ENCODE measurements around the gene SLC22A1. TPM values are rescaled to one million over a fixed set of nuclear protein-coding genes. Genes with fewer than 3 reads are reported as not detected.
A peak's percentile ranks its signal among the peaks of the same experiment; 100 is the strongest.
"Not testable (repeated sequence)": the region's sequence is repeated elsewhere in the genome, so short reads cannot be mapped to it uniquely, and the experiment has no call there.

The SLC22A1 gene
- total RNA-seq (2014; rRNA removed; shearing (Covaris generic)), result not detected in 2 replicates

GRCh38 chr6:160121558-160121957 is at the start of gene SLC22A1:
Gene SLC22A1, plus strand, starts transcription at chr6:160121815. Its CDS starts 121 bp downstream, at chr6:160121936.
- in situ Hi-C loops (cut with HindIII; ENCODE audit: low sequenced_read_pairs), result no loop called here
- DNase-seq (ENCODE audit: low spot score), result no peak

DNA sequence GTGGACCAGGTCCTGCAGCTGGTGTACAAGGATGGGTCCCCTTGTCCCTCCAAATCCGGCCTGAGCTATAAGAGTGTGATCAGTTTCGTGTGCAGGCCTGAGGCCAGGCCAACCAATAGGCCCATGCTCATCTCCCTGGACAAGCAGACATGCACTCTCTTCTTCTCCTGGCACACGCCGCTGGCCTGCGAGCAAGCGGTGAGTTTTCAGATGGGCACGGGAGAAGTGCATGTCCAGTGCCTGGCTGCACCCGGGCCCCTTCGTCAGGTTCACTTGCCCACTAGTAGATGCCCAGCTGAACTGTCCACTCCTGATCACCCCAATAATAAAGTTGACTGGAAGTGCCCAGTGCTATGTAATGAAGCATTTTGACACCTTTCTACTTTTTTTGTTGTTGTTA is 48.3 kb upstream of the SLC22A1 start:
- DNase-seq (ENCODE audit: low spot score), result no peak
- in situ Hi-C loops (cut with HindIII; ENCODE audit: low sequenced_read_pairs), result no loop called here

- in situ Hi-C loops (cut with HindIII; ENCODE audit: low sequenced_read_pairs), result no loop called here
- DNase-seq (ENCODE audit: low spot score), result no peak
These were observed 45.6 kb upstream of the SLC22A1 start for GRCh38 chr6:160076009-160076408.

DNA sequence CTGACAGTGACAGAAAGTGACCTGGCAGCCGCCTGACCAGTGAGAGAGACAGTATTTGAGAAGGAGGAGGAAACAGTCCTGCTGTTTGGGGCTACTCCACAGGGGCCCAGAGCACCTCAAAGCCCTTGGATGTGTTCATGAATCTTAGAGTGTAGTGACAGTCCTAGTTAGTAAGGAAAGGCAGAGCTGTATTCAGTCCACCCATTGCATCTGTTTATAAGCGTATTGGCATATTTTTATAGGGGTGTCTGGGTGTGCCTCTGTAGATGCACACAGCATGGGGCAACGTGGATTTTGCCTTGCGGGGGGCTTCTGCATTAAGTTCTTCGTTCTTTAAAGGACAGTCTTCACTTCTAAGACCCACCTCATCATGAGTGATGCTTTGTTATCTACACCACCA is 44.6 kb upstream of the SLC22A1 start:
- no peak for DNase-seq (ENCODE audit: low spot score)
- in situ Hi-C loops (cut with HindIII; ENCODE audit: low sequenced_read_pairs), result no loop called here

DNA sequence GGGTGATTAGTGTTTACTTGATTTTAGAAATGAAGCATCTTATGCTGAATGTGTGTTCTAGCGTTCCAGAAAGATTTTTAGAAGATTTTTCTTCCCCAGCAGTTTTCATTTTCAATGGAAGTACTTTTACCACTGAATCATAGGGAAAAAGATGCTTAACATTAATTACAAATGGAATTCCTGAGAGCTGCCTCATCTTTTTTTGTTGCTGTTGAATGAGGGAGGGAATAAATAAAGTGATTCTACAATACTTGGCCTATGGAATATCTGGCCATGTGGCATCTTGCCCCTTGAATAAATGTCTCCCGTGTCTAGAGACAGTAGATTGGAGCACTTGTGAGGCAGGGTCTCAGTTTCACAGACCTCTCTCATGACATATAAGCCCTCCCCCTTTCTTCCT is 44.1 kb upstream of the SLC22A1 start:
- in situ Hi-C loops (cut with HindIII; ENCODE audit: low sequenced_read_pairs), result no loop called here
- no peak for DNase-seq (ENCODE audit: low spot score)

DNA sequence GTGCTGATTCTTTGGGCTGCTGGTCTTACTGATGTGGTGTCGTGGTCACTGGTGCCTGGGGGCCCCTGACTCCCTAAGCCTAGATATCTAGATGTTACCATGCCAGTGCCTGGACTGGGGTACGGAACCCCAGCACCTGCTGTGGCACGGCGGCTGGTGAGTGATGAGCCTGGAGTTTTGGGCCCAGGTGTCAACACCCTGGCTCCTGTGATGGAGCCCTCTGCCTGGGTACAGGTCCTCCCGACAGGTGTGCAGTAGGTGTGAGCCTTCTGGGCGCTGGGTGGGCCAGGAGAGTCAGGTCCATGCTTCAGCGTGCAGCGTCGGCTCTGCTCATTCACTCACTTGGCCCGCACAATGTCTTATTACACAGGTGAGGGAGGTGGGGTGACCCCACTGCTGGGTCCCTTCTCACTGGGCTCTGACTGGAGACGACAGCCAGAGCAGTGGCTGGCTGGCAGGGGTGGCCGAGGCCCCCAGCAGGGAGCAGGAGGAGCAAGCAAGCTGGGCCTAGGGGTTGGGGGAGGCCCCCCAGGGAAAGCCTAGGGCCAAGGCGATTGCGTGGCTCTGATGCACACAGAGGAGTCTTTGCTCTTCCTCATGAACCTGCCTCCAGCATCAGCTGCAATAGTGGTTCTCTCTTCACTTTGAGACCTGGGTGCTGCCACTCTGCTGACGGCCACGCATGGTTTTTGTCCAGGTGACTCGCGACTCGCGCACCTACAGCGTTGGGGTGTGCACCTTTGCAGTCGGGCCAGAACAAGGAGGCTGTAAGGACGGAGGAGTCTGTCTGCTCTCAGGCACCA is 42.5 kb upstream of the SLC22A1 start:
- no peak for DNase-seq (ENCODE audit: low spot score)

DNA sequence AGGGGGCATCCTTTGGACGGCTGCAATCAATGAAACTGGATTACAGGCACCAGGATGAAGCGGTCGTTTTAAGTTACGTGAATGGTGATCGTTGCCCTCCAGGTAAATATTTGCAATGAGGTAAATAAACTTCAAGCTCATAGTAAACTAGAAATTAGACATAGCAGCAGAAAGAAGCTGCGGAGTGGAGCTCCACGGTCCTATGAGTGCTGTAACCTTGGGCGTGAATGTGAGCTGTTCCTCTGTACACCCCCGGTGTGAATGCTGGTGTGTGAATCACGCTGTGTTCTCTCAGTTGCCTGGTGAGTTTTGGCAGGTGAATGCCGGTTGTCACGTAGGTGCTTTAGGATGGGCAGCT is 42.0 kb upstream of the SLC22A1 start:
- DNase-seq (ENCODE audit: low spot score), result no peak
- in situ Hi-C loops (cut with HindIII; ENCODE audit: low sequenced_read_pairs), result no loop called here

More for the DNA sequence above, 42.5 kb upstream of the SLC22A1 start:
- in situ Hi-C loops (cut with HindIII; ENCODE audit: low sequenced_read_pairs), result no loop called here

DNA sequence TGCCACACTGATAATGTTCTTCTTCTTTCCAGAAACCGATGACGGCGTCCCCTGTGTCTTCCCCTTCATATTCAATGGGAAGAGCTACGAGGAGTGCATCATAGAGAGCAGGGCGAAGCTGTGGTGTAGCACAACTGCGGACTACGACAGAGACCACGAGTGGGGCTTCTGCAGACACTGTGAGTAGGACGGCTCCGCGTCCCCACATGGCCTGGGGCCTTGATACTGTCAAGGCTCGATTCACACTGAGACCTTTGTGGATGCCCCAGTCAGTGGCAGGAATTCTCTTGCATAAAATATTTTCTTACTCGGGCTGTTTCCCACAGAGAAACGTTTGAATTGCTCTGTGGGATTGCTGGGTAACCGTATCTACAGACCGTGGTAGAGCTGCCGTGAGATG is 41.5 kb upstream of the SLC22A1 start:
- no peak for DNase-seq (ENCODE audit: low spot score)
- in situ Hi-C loops (cut with HindIII; ENCODE audit: low sequenced_read_pairs), result no loop called here

GRCh38 chr6:160081398-160081797 is 40.2 kb upstream of the SLC22A1 start:
- in situ Hi-C loops (cut with HindIII; ENCODE audit: low sequenced_read_pairs), result no loop called here
- DNase-seq (ENCODE audit: low spot score), result no peak

GRCh38 chr6:160082627-160083026 is 39.0 kb upstream of the SLC22A1 start:
- DNase-seq (ENCODE audit: low spot score), result no peak
- in situ Hi-C loops (cut with HindIII; ENCODE audit: low sequenced_read_pairs), result no loop called here

DNA sequence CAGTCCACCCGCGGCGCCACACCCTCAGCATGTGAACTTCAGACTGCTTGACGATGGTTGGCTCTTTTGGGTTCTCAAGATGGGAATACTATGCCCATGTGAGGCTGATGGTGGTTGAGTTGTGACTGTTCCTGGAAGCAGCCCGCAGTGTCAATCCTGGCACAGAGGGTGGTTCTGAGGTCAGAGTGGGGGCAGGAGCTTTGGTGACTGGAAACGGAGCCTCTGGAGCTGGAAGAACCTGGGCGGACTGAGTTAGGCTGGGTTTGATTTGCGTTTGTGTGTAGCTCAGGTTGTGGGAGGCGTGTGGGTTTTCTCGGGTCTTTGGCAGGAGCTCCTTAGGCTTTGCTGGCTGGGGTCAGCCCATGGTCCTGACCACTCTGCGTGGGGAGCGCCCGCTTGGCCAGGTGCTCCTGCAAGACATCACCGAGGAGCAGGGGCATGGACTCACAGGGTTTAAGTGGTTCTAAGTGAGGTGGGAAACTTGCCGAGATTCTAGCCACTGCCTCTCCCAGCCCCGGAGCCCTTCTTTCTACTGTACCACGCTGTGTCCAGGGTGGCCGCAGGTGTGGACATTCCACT is 37.3 kb upstream of the SLC22A1 start:
- in situ Hi-C loops (cut with HindIII; ENCODE audit: low sequenced_read_pairs), result no loop called here
- DNase-seq (ENCODE audit: low spot score), result no peak

DNA sequence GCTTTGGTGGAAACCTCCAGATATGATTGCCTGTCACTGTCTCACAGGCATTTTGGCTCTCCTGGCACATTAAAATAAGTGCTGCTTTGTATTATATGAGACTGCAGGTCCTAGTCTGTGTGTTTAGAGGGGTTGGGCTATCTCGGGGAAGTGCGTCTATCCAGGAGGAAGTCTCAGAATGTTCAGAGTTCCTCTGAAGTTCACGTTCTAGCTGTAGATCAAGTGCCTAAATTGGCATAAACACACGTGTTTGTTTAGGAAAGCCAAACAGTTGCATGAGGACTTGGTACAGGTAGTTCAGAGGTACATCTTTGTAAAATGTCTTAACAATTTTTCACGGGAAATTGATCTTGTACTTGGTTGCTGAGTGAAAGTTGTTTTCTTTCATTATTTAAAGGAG is 36.4 kb upstream of the SLC22A1 start:
- in situ Hi-C loops (cut with HindIII; ENCODE audit: low sequenced_read_pairs), result no loop called here
- DNase-seq (ENCODE audit: low spot score), result no peak

GRCh38 chr6:160085713-160086505 is 35.7 kb upstream of the SLC22A1 start:
- in situ Hi-C loops (cut with HindIII; ENCODE audit: low sequenced_read_pairs), result no loop called here
- DNase-seq (ENCODE audit: low spot score), result no peak

DNA sequence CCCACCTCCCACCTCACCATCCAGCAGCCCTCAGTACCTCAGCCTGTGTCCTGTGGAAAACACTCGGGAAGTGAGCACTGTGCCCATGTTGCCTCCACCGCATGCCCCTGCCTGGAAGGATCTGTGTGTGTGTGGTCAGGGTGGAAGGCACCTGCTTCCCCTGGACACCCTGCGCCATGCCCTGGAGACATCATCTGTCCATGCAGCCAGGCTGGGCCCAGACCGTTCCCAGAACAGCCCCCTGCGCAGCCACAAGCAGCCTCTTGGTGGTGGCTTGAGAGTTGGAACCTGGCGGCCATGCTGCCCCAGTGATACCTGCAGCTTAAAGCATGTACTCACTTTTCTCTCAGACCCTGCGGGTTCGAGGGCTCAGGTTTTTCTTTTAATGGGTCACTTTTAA is 34.9 kb upstream of the SLC22A1 start:
- DNase-seq (ENCODE audit: low spot score), result no peak
- in situ Hi-C loops (cut with HindIII; ENCODE audit: low sequenced_read_pairs), result no loop called here

- in situ Hi-C loops (cut with HindIII; ENCODE audit: low sequenced_read_pairs), result no loop called here
- DNase-seq (ENCODE audit: low spot score), result peak; percentile 41
These were observed 33.4 kb upstream of the SLC22A1 start for GRCh38 chr6:160088069-160088783.

GRCh38 chr6:160088784-160089533 is 32.7 kb upstream of the SLC22A1 start:
- in situ Hi-C loops (cut with HindIII; ENCODE audit: low sequenced_read_pairs), result no loop called here
- DNase-seq (ENCODE audit: low spot score), result no peak

DNA sequence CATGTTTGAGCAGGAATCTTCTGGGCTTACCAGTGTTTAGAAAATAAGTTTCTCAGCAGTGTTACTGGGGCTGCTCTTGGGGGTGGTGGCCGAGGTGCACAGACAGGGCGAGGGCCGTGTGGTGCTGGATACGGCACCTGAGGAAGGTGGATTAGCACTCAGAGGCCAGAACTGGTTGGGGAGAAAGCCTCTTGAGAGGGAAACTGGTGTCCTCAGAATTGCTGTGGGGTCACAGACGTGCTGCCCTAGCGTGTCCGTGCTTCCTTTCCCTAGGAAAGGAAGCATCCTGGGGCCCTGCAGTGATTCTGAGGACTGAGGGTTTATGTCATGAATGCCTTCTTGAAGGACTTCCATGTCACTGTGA is 32.1 kb upstream of the SLC22A1 start:
- in situ Hi-C loops (cut with HindIII; ENCODE audit: low sequenced_read_pairs), result no loop called here
- DNase-seq (ENCODE audit: low spot score), result no peak

- DNase-seq (ENCODE audit: low spot score); in situ Hi-C loops (cut with HindIII; ENCODE audit: low sequenced_read_pairs): not testable (repeated sequence)
These were observed 31.0 kb upstream of the SLC22A1 start for GRCh38 chr6:160090442-160091239.

Data from G401 (cell line).